AML-193 (cell line): Measurements from ENCODE around the gene TMEM63C.

ENCODE experiments used
- DNase-seq, 2 experiments: peaks; one replicate each; lab custom pipeline; 2025; lab: John Stamatoyannopoulos, UW

The TMEM63C gene

GRCh38 chr14:77259025-77259715 lies 77.6 kb downstream of the TMEM63C start:
- DNase-seq = no peak

DNA sequence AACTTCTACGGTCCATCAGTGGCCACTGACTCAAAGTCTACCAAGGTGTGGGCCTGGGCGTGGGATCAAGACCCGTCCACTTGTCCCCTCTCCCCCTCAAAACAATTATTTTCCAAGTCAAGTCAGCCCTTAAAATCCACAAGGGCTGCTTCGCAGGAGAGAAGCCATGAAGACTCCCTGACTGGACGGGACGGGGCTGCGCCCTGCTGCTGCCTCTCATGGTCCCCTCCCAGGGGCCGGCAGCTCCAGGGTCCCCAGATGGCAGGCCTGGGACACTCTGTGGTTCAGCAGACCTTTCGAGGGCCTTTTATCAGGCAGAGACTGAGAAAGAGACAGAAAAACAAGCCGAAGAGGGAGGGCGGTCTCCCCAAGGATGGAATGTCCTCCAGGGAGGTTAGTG lies 78.6 kb downstream of the TMEM63C start:
- no peak for DNase-seq

GRCh38 chr14:77260631-77261030 lies 79.0 kb downstream of the TMEM63C start:
- no peak for DNase-seq

DNA sequence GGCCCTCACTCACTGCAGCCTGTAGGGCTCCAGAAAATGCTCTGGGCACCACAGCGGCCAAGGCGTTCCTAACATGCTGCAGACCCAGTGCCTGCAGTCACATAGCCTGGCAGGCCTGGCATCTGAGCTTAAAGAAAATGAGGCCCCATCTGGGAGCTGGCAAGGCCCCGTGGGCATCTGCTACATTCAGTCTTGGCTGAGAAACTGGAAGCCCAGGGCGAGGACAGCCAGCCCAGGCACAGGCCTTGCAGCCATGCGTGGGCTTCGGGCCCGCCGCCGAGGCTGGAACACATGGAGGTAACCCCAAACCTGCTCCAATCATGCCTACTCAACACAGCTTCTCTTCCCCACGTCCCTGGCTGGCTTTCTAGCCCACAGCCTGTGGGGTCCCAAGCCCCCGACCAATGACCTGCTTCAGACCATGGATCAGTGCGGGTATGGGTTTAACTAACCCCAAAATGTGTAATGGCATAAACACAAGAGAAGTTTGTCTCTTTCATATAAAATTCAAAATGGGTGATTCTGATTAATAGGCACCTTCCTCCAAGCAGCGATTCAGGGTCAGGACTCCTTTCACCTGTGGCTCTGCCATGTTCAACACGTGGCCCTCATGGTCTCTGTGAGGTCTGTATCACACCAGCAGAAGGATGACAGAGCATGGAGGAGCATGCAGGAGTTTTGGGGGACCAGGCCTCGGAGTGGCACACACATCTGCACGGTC lies 83.0 kb downstream of the TMEM63C start:
- DNase-seq = no peak

- DNase-seq = no peak
Observed at GRCh38 chr14:77265187-77265515, 83.6 kb downstream of the TMEM63C start.

- DNase-seq = no peak
Observed at GRCh38 chr14:77265561-77266335, 84.2 kb downstream of the TMEM63C start.

- DNase-seq = no peak
Observed at GRCh38 chr14:77266336-77266735, 84.7 kb downstream of the TMEM63C start.

GRCh38 chr14:77267937-77268699 lies 86.5 kb downstream of the TMEM63C start:
- DNase-seq = no peak

DNA sequence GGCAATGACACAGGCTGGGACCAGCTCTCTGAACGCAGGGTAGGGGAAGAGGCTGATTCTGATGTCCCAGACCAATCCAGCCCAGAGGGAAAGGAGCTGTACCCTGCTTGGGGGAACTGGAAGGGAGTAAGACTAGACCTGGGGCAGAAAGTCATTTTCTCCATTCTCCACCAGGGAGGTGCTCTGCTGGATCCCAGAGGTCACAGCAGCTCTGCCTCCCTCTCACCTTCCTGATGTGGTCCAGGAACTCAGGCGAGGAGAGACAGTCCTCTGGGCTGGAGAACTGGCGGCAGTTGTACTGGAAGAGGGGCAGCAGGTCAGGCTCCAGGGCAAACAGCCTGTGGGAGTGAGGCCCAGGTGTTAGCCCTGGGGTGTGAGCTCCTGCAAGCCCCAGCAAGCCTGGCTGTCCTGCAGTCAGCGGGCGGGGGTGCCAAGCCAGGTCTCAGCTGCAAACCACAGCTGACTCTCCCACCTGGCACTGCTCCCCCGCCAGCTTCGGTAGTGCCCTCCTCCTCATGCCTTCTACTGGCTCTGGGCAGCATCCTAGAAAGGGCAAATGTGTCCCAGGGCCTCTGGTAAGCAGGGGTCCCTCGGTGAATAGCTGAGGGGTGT lies 87.5 kb downstream of the TMEM63C start:
- DNase-seq = no peak

GRCh38 chr14:77270361-77271112 lies 88.9 kb downstream of the TMEM63C start:
- DNase-seq = no peak

GRCh38 chr14:77271113-77271710 lies 89.6 kb downstream of the TMEM63C start, which contains the start of gene NGB:
NGB (minus strand) TSS chr14:77271206; CDS start chr14:77270937, 269 bp downstream.
- no peak for DNase-seq

DNA sequence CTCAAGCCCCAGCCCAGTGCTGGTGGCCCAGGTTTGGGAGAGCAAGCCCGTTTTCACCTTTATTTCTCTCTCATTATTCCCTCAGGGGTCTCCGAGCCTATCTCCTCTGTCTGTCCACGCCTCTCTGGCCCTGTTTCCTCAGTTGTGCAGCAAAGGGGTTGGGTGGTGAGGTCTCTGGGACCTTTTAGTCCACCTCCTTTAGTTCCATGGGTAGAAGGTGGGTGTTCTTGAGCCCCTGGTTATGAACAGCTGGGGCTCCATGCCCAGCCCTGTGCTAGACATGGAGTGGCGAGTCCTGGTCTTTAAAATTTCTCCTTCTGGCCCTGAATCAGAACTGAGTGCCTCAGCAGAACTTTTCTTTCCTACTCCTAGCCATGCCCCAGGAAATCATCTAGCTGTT lies 90.7 kb downstream of the TMEM63C start:
- no peak for DNase-seq

GRCh38 chr14:77273796-77274195 lies 92.2 kb downstream of the TMEM63C start:
- DNase-seq = no peak

DNA sequence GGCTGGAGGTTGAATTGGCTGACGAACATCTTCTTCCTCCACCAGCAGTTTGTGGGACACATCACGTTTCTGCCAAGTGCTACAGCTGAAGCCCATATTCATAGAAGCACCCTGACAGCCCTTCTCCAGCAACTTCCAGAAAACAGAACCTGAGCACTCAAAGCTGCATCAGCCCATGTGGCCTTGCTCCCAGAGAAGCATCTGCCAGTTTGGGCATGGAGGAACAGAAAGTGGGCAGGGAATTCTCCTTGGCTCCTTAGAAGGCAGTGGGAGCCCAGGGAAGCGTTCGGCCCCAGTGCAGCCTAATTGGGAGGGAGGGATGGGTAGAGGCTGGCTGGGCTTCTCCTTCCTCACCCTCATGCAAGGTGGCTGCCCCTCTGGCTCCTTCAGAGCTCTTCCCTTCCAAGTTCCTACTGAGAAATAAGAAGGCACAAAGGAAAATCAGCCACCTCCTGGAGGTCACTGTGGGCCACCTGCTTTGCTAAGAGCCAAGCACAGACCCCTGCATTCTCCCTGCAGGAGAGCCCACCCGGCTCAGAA lies 93.5 kb downstream of the TMEM63C start:
- no peak for DNase-seq

DNA sequence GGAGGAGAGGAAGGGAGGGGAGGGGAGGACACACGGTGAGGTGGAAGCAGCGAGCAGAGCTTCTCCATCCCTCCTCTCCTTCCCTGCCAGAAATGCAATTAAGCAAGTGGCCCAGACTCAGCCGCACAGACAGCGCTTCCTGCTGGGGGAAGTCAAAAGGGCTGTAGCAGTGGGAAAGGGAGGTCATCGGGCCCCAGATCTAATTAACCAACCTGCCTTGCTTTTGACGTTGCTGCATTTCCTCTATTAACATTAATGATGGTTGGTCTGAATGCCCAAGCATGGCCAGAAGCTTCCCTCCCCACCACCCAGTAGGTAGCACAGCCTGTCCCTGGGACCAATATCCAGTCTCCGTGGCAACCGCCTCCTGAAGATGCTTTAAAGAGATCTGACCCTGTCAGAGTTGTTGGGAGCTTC lies 94.0 kb downstream of the TMEM63C start:
- no peak for DNase-seq

DNA sequence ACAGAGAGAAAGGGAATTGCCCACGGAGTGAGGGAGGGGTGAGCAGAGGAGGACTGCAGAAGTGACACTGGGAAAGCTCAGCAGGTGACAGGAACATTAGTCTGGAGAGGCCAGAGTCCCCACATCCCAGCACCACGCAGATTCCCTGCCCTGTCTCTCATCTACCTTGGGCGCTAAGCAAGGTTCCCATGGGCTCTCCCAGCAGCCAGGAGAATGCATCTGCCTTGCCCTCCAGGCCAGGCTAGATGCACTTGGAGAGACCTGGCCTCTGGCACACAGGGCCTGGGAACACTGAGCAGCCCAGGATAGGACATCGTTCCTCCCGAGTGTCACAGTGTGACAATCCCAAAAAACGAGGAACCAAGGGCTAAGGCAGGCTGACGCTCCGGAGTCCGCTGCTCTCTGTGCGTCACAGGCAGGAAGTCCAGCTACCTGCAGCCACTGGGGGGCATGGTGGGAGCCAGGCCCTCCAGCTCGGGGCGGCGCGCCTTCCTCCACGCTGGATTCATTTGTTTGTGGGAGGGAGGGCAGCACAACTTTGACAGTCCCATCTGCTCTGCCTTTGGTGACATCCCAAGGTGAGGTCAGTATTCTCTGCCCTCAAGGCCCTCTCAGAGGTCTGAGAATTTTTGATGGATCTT lies 94.8 kb downstream of the TMEM63C start:
- no peak for DNase-seq

DNA sequence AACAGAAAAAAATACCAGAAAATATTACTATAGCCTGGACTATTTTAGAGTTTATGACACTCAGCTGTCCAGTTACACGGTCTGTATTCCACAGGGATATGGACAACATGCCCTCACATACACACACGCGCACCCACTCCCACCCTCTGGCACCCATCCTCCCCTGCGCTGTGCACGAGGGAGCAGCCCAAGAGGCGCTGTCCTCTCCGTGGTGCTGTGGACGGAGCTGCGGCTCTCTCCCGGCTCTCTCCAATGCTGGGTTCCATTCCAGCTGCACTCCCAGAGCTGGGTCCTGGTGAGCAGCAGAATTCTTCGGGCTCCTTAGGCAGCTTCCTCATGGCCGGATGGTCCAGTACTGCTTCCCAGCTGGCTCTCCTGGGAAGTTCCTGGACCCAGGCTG lies 95.4 kb downstream of the TMEM63C start:
- DNase-seq = no peak

- DNase-seq = no peak
Observed at GRCh38 chr14:77278461-77279230, 97.0 kb downstream of the TMEM63C start.

- DNase-seq = no peak
Observed at GRCh38 chr14:77279719-77280118, 98.1 kb downstream of the TMEM63C start.
